Gastrocnemius medialis (tissue), 4 donors: ENCODE results near the gene KRTAP10-7. TPM values are rescaled to one million over a fixed set of nuclear protein-coding genes. Genes with fewer than 3 reads are reported as not detected.
"Not testable (repeated sequence)": the region's sequence is repeated elsewhere in the genome, so short reads cannot be mapped to it uniquely, and the experiment has no call there.

Experiments
- ATAC-seq, 2 donors: fragments of 150-250 bp; one replicate each; pipeline ENCODE4 v1.9.1; 2016
- DNase-seq, 2 donors: peaks; one replicate each; pipeline ENCODE4 v3.0.0-alpha.2; 2019
- H3K27ac ChIP-seq, 4 donors: fragments of 200-600 bp; sonication (generic); 1 replicate in 1 of 4; 2 replicates in 3 of 4; pipeline ENCODE4 v1.5.1; 2016 to 2018; ENCODE audit warnings: mild to moderate bottlenecking in 2 of 4, moderate library complexity in 1 of 4
- H3K27me3 ChIP-seq, 3 donors: fragments of 200-600 bp; sonication (generic) in 2 of 3; 1 replicate in 1 of 3; 2 replicates in 2 of 3; pipeline versions ENCODE4 v1.5.1 to v1.6.0; 2016 to 2019; ENCODE audit warnings: mild to moderate bottlenecking in 1 of 3, moderate library complexity in 1 of 3
- H3K36me3 ChIP-seq, 2 donors: fragments of 200-600 bp; sonication (generic) in 1 of 2; one replicate each; pipeline ENCODE4 v1.5.1; 2017 to 2018
- H3K4me1 ChIP-seq, 2 donors: fragments of 200-600 bp; sonication (generic) in 1 of 2; one replicate each; pipeline ENCODE4 v1.5.1; 2016 to 2017; ENCODE audit warnings: mild to moderate bottlenecking in 2 of 2
- H3K4me3 ChIP-seq, 4 donors: fragments of 200-600 bp; sonication (generic) in 3 of 4; 1 replicate in 1 of 4; 2 replicates in 3 of 4; pipeline ENCODE4 v1.5.1; 2016 to 2019; ENCODE audit warnings: mild to moderate bottlenecking in 2 of 4
- H3K9me3 ChIP-seq, 3 donors: fragments of 200-600 bp; sonication (generic) in 2 of 3; 1 replicate in 1 of 3; 2 replicates in 2 of 3; pipeline ENCODE4 v1.5.1; 2016 to 2019
- CTCF ChIP-seq, 5 experiments: fragments of 450-650 bp in 3 of 5; fragments of 200-600 bp in 2 of 5; sonication (generic) in 2 of 5; IDR thresholded peaks in 4 of 5; conservative IDR thresholded peaks in 1 of 5; 1 replicate in 4 of 5; 2 replicates in 1 of 5; pipeline ENCODE4 v1.5.1; 2016 to 2019; ENCODE audit warnings: antibody characterized with exemption in 5 of 5, mild to moderate bottlenecking in 3 of 5, moderate library complexity in 3 of 5
- POLR2A ChIP-seq, 2 donors: fragments of 450-650 bp; IDR thresholded peaks; one replicate each; pipeline ENCODE4 v1.6.1; 2017; ENCODE audit warnings: antibody characterized with exemption in 2 of 2, mild to moderate bottlenecking in 2 of 2, moderate library complexity in 2 of 2
- in situ Hi-C, 4 donors: fragments of 200-750 bp; cut with MboI; loops; one replicate each; pipeline versions ENCODE4 v1.15.0 to v1.8.0; 2017; ENCODE audit warnings: low sequenced_read_pairs in 4 of 4
- intact Hi-C: fragments of 100-400 bp; cut with DNase I; formaldehyde crosslinking; loops from one replicate; pipeline ENCODE4 v1.15.1; 2023; ENCODE audit warnings: low total_unique reads
- total RNA-seq, 4 donors: library from RNA; depleted of rRNA; stranded (reverse); fragments of >200 nt; gene quantifications; one replicate each; pipeline versions ENCODE4 v1.1.0 to v1.2.3, GENCODE V29; 2016

Gene KRTAP10-7
- total RNA-seq, 4 donors from 2014 or later = not detected

- H3K36me3 ChIP-seq = no peaks in the 10 kb centered on the region
- in situ Hi-C loops = no loop called here
- no peak for ATAC-seq
- H3K9me3 ChIP-seq = no peaks in the 10 kb centered on the region
- intact Hi-C loops = no loop called here
- H3K27me3 ChIP-seq = peaks cover 19 to 38% (median 23%) of the 10 kb centered on the region in 3 donors
- no peak for DNase-seq
- no peak for TF ChIP-seq CTCF (IDR thresholded peaks at IDR 0.05 in 4 of 5, conservative IDR thresholded peaks at IDR 0.05 in 1 of 5)
- TF ChIP-seq POLR2A (IDR thresholded peaks at IDR 0.05) = no peak
- no peak overlapping the region for H3K27ac ChIP-seq
- no peak overlapping the region for H3K4me3 ChIP-seq
- no peaks in the 10 kb centered on the region for H3K4me1 ChIP-seq
Measured at GRCh38 chr21:44589586-44590305, 10.7 kb upstream of the KRTAP10-7 start.

- Histone ChIP-seq H3K36me3 (no peaks in the 10 kb centered on the region), H3K4me1 (no peaks in the 10 kb centered on the region), H3K4me3 (no peak overlapping the region), H3K9me3 (no peaks in the 10 kb centered on the region), H3K27ac (no peak overlapping the region), H3K27me3 (peaks cover 19 to 37% (median 23%) of the 10 kb centered on the region in 3 donors)
- DNase-seq (no peak), ATAC-seq (no peak)
- in situ Hi-C loops (no loop called here), intact Hi-C loops (no loop called here)
- TF ChIP-seq POLR2A (IDR thresholded peaks at IDR 0.05) (no peak), CTCF (IDR thresholded peaks at IDR 0.05 in 4 of 5, conservative IDR thresholded peaks at IDR 0.05 in 1 of 5) (no peak)
Measured at GRCh38 chr21:44590311-44590721, 10.1 kb upstream of the KRTAP10-7 start.

- DNase-seq, H3K9me3 ChIP-seq, H3K36me3 ChIP-seq, H3K4me3 ChIP-seq, H3K4me1 ChIP-seq, intact Hi-C loops, ATAC-seq, H3K27ac ChIP-seq, in situ Hi-C loops: not testable (repeated sequence)
- H3K27me3 ChIP-seq = peaks cover 19 to 35% (median 20%) of the 10 kb centered on the region in 3 donors
Measured at GRCh38 chr21:44590897-44591800, 9.2 kb upstream of the KRTAP10-7 start.

GRCh38 chr21:44591801-44592130, 8.6 kb upstream of the KRTAP10-7 start:
- H3K9me3 ChIP-seq, ATAC-seq, H3K4me3 ChIP-seq, H3K36me3 ChIP-seq, H3K27ac ChIP-seq, intact Hi-C loops, in situ Hi-C loops, DNase-seq, H3K4me1 ChIP-seq: not testable (repeated sequence)
- H3K27me3 ChIP-seq = peaks cover 19 to 35% (median 20%) of the 10 kb centered on the region in 3 donors

GRCh38 chr21:44592446-44593311, 7.7 kb upstream of the KRTAP10-7 start, which contains the start of gene KRTAP10-6:
Gene KRTAP10-6, minus strand, starts transcription at chr21:44592505. Its CDS starts 21 bp downstream, at chr21:44592484.
- no peak for DNase-seq
- H3K27me3 ChIP-seq = peaks cover 18 to 42% (median 19%) of the 10 kb centered on the region in 3 donors

More at GRCh38 chr21:44592446-44593311, 7.7 kb upstream of the KRTAP10-7 start, which contains the start of gene KRTAP10-6:
- TF ChIP-seq POLR2A (IDR thresholded peaks at IDR 0.05) (no peak), CTCF (IDR thresholded peaks at IDR 0.05 in 4 of 5, conservative IDR thresholded peaks at IDR 0.05 in 1 of 5) (no peak)
- Histone ChIP-seq H3K36me3 (no peaks in the 10 kb centered on the region), H3K4me1 (no peaks in the 10 kb centered on the region), H3K4me3 (no peak within 1 kb of the TSS), H3K27ac (no peak within 1 kb of the TSS), H3K9me3 (no peaks in the 10 kb centered on the region)
- intact Hi-C loops (no loop called here), in situ Hi-C loops (no loop called here)
- ATAC-seq = no peak
